ENCODE measurements around the gene NCOA1.

The NCOA1 gene

DNA sequence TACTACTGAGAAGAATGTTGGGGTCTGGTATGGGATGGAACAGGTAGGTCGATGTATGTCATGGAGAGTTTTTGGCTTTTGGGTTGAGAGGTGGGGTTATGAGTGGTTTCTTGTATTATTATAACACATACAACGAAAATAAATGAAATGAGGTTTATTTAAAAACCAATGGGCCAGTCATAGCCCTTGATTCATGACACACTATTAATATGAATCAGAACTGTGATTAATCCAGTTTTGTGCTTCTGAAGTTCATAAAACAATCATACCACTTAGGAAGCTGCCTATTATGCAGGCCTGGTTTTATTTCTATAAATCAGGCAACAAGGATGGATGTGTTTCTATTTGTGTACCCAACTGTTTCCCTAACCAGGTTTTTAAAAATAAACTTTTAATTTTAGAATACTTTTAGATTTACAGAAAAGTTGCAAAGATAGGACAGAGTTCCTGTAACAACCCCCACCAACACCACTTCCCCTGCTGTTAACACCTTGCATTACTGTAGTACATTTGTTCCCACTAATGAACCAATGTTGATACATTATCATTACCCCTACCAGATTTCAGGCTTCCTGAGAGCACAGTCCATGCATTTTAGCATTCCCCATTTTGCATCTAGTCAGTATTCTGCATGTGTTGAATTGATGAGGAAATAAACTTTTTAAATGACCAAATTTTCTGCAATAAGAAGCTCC is 37.5 kb upstream of the NCOA1 start:
- ChIA-PET POLR2A (no interaction called here), CTCF (interaction anchor here (0.7 kb wide), 1 partner anchor 191 kb away, joined by 4 read pairs; no protein-coding TSS in a partner anchor)
- no peak for DNase-seq (ENCODE audit: extremely low spot score)
- TF ChIP-seq CTBP1 (IDR thresholded peaks at IDR 0.05; ENCODE audit: borderline replicate concordance) (no peak), FOXM1 (IDR thresholded peaks at IDR 0.05; ENCODE audit: borderline replicate concordance) (no peak), FOXK2 (IDR thresholded peaks at IDR 0.05) (no peak), ARNT (IDR thresholded peaks at IDR 0.05) (no peak)
- TF ChIP-seq, protein P1, sequence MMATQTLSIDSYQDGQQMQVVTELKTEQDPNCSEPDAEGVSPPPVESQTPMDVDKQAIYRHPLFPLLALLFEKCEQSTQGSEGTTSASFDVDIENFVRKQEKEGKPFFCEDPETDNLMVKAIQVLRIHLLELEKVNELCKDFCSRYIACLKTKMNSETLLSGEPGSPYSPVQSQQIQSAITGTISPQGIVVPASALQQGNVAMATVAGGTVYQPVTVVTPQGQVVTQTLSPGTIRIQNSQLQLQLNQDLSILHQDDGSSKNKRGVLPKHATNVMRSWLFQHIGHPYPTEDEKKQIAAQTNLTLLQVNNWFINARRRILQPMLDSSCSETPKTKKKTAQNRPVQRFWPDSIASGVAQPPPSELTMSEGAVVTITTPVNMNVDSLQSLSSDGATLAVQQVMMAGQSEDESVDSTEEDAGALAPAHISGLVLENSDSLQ (IDR thresholded peaks at IDR 0.05) = no peak

DNA sequence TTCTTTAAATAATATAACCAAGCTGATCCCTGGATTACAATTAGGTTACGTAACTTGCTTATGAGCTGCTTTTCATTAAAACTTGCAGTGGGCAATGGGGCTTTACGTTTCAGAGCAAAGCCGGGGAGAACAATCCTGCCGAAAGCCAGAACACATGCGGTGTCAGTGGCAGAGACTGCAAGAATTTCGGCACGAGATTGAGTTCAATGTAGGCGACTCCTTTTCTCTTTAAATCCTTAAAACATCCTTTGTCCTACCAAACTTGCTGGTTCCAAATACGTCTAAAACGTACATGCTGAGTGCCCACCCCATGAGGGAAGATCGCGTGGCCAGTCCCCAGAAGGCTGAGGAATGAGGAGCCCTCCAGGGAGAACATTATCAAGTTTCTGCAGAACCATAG is 36.8 kb upstream of the NCOA1 start:
- ChIA-PET POLR2A (no interaction called here), CTCF (interaction anchor here (0.6 to 1.3 kb wide), 3 partner anchors 26 to 190 kb away, joined by 3 to 4 read pairs (median 3); no protein-coding TSS in a partner anchor)

DNA sequence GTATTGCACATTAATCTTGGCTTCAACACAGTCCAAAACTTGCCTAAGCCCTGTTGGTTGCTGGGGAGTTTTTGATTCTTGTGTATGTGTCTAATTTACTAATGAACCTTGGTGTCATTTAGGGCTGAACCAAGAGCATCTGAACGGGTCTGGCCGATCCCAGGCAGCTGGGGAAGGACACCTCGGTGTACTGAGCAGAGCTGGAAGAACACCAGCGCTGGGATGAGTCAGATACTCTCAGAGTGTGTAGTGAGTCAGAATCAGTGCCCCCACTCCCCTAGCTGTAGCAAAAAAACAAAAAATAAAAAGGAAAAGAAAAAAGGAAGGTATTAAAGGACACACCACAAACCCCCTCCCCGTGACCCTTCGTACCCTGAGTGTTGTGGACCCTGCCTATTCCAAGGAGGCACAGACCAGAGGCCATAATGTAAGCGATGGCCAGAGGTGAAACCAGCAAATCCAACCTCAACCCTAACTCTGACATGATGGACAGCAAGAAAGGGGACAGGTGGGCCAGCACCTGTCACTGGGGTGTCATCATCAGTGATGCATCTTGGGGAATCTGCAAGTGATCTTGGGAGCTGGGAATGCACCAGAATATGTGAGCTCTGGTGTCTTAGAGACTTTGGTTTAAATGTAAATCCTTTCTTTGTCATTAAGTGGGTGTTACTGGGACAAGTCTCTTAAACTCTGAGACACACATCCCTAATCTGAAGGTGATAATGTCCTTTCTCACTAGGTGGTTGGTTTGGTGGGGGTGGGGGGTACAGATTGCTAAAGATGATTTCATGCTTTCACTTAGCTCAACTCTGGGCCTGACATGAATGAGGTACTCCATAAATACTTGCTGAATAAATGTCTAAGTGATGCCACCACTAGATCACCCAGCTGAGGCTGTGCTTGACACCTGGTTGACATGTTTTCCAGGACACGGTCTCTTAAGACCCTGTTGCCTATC is 34.2 kb upstream of the NCOA1 start:
- ChIA-PET CTCF (no interaction called here), POLR2A (interaction anchor here (1.0 kb wide), 1 partner anchor 21 kb away, joined by 4 read pairs; no protein-coding TSS in a partner anchor)
- TF ChIP-seq FOXA1 (IDR thresholded peaks at IDR 0.05) = no peak
- no peak for DNase-seq (ENCODE audit: extremely low spot score)

More for the DNA sequence above, 36.8 kb upstream of the NCOA1 start:
- TF ChIP-seq ARNT (IDR thresholded peaks at IDR 0.05) = no peak
- DNase-seq (ENCODE audit: extremely low spot score) = no peak

DNA sequence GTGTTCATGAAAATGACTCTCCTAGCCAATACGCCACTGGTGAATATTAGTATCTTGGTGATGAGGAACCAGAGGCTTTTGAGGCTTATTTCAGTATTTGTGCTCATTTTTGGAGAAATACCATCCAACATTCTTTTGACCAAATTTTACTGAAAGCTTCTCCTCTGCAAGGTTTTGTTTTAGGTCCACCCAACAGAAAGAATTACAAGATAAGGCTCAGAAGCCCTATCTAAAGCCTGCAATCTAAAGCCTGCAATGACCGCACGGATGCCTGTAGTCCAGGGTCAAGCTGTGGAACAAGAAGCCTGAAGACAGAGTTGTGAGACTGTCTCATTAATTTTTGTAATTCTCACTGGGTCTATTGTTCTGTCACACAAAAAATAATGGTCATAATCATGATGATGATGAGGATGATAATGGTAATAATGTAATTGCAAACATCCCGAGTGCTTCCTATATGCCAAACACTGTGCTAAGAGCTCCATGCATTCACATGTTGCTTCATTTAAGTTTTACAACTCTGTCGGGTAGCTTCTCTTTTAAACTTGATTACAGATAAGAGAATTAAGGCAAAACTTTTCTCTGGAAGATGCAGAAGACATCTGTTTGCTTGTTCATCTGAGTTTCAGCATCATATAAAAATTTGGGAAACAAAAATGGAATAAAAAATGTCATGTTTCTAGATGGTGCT is 33.2 kb upstream of the NCOA1 start:
- TF ChIP-seq HDGF (IDR thresholded peaks at IDR 0.05; ENCODE audit: borderline replicate concordance) (no peak), FOXK2 (IDR thresholded peaks at IDR 0.05) (no peak), NFRKB (IDR thresholded peaks at IDR 0.05) (no peak), ELF4 (IDR thresholded peaks at IDR 0.05) (no peak)
- TF ChIP-seq, protein P1 (IDR thresholded peaks at IDR 0.05) = no peak
- CTCF ChIA-PET = no interaction called here
- POLR2A ChIA-PET = interaction anchor here (1.0 kb wide), 1 partner anchor 22 kb away, joined by 4 read pairs; no protein-coding TSS in a partner anchor
- no peak for DNase-seq (ENCODE audit: extremely low spot score)

DNA sequence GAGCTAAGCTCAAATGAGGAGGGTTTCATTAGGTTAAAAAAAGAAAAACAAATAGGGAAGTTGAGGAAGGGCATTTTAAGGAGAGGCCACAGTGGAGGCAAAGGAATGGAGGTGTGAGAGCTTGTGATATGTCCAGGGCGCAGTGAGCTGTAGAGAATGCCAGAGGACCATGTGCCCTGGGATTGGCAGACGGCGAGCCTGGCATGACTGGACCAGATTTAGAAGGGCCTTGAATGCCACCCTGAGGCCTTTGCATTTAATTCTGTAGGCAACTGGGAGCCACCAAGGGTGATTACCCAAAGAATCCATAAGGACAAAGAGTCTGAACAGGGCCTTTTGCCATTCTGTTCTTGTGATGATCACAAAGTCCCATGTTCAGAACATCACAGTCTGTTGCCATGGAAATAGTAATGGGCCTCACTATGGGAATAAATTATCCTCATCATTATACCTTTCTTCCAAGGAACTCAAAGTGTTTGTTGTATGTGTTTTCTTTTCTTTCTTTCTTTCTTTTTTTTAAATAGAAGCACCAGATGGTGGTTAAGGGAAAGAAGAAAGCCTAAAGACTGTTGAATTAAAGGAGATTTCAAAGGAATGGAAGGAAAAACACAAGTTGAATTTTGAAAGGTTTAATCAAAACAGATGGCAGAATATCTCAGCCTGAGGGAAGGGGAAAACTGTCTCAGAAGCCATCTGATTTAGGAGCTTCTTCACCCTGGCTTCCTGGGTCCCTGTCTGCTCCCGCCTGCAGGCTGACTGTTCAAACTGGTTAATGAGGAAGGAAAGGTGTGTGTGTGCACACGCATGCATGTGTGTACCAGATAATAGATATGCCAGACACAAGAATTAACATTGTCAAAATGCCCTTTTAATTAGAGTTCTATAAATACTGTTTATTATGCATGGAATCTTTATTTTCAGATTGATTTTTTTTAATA is 31.6 kb upstream of the NCOA1 start:
- POLR2A ChIA-PET = no interaction called here
- CTCF ChIA-PET = no interaction called here

DNA sequence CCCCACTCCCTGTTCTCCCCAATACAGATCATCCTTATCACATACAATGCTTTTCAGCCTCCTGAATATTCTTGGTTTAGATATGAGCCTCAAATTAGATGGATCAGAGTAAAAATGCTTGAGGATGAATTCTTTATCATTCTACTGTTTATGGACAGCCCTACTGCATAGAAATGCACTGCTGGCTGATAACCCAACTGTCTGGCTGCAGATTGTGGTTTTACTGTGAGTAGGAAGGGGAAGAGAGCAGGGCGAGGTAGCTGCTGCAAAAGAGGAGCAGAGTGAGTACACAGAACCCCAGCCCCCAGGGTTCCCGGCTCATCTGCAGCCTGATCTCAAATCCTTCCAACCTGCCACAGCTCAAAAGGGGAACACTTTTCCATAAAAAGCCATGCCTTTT is 29.4 kb upstream of the NCOA1 start:
- CTCF ChIA-PET = no interaction called here
- POLR2A ChIA-PET = no interaction called here
- DNase-seq (ENCODE audit: extremely low spot score) = no peak
- no peak for TF ChIP-seq TARDBP (IDR thresholded peaks at IDR 0.05)
- no peak for TF ChIP-seq SUZ12 (IDR thresholded peaks at IDR 0.05)
- TF ChIP-seq BHLHE40 (IDR thresholded peaks at IDR 0.05; ENCODE audit: borderline replicate concordance) = no peak
- TF ChIP-seq FOXK2 (IDR thresholded peaks at IDR 0.05) = no peak
- TF ChIP-seq, protein P1 (IDR thresholded peaks at IDR 0.05) = no peak
- no peak for TF ChIP-seq FOXA1 (IDR thresholded peaks at IDR 0.05)
- no peak for TF ChIP-seq ZNF384 (IDR thresholded peaks at IDR 0.05)
- no peak for TF ChIP-seq ELF4 (IDR thresholded peaks at IDR 0.05)
- TF ChIP-seq LEF1 (IDR thresholded peaks at IDR 0.05; ENCODE audit: borderline replicate concordance) = no peak
- TF ChIP-seq FOXM1 (IDR thresholded peaks at IDR 0.05; ENCODE audit: borderline replicate concordance) = no peak
- no peak for TF ChIP-seq NFRKB (IDR thresholded peaks at IDR 0.05)

More for the DNA sequence above, 31.6 kb upstream of the NCOA1 start:
- TF ChIP-seq L3MBTL2 (conservative IDR thresholded peaks at IDR 0.05) (no peak), CTBP1 (IDR thresholded peaks at IDR 0.05; ENCODE audit: borderline replicate concordance) (no peak), ZNF384 (IDR thresholded peaks at IDR 0.05) (no peak), NFRKB (IDR thresholded peaks at IDR 0.05) (no peak), LEF1 (IDR thresholded peaks at IDR 0.05; ENCODE audit: borderline replicate concordance) (no peak), TARDBP (IDR thresholded peaks at IDR 0.05) (no peak), ELF4 (IDR thresholded peaks at IDR 0.05) (no peak), FOXM1 (IDR thresholded peaks at IDR 0.05; ENCODE audit: borderline replicate concordance) (no peak), BHLHE40 (IDR thresholded peaks at IDR 0.05; ENCODE audit: borderline replicate concordance) (no peak), FOXA1 (IDR thresholded peaks at IDR 0.05) (no peak), FOXK2 (IDR thresholded peaks at IDR 0.05) (no peak), SUZ12 (IDR thresholded peaks at IDR 0.05) (no peak), ARNT (IDR thresholded peaks at IDR 0.05) (no peak), HDGF (IDR thresholded peaks at IDR 0.05; ENCODE audit: borderline replicate concordance) (no peak)
- TF ChIP-seq, protein P1 (IDR thresholded peaks at IDR 0.05) = no peak
- no peak for DNase-seq (ENCODE audit: extremely low spot score)

Measured in HEK293T (cell line).